Astrocyte (in vitro differentiated cells and primary cell): ENCODE measurements around the gene TYSND1.

Experiments used
- CTCF ChIP-seq: IDR thresholded peaks from 2 replicates; pipeline ENCODE4 v1.5.1; 2011; ENCODE audit warnings: low read depth, mild to moderate bottlenecking, inconsistent platforms, low read length, moderate library complexity; ENCODE audit not compliant: insufficient read depth
- EZH2 ChIP-seq: IDR thresholded peaks from 2 replicates; pipeline ENCODE4 v1.6.1; 2012; ENCODE audit warnings: mild to moderate bottlenecking, low read length, inconsistent platforms; ENCODE audit not compliant: insufficient read depth

GRCh38 chr10:70090951-70091350, 55.5 kb downstream of the TYSND1 start:
- no peak for TF ChIP-seq EZH2
- TF ChIP-seq CTCF = no peak
